CD4-positive, alpha-beta T cell treated with Interleukin-15 for 1 hour (primary cell): ENCODE data around the gene CD55.
"Not testable (repeated sequence)": the region's sequence is repeated elsewhere in the genome, so short reads cannot be mapped to it uniquely, and the experiment has no call there.

Source experiments
- DNase-seq: peaks from one replicate; pipeline ENCODE4 v3.0.0-alpha.2; 2020

The CD55 gene

GRCh38 chr1:207306603-207307002 lies 14.9 kb upstream of the CD55 start:
- DNase-seq: no peak

GRCh38 chr1:207308451-207309190 lies 12.9 kb upstream of the CD55 start:
- DNase-seq: no peak

GRCh38 chr1:207309745-207310273 lies 11.7 kb upstream of the CD55 start:
- DNase-seq: no peak

GRCh38 chr1:207311888-207312603 lies 9.4 kb upstream of the CD55 start:
- no peak for DNase-seq

- DNase-seq: no peak
Observed at GRCh38 chr1:207312604-207312920, 8.9 kb upstream of the CD55 start.

GRCh38 chr1:207313131-207313530 lies 8.3 kb upstream of the CD55 start:
- DNase-seq: no peak

- DNase-seq: no peak
Observed at GRCh38 chr1:207314816-207315215, 6.7 kb upstream of the CD55 start.

- DNase-seq: no peak
Observed at GRCh38 chr1:207315435-207315834, 6.0 kb upstream of the CD55 start.

GRCh38 chr1:207316141-207316540 lies 5.3 kb upstream of the CD55 start:
- no peak for DNase-seq

GRCh38 chr1:207316622-207317391 lies 4.7 kb upstream of the CD55 start:
- DNase-seq: no peak

- DNase-seq: no peak
Observed at GRCh38 chr1:207317561-207317960, 3.9 kb upstream of the CD55 start.

- DNase-seq: no peak
Observed at GRCh38 chr1:207318072-207318619, 3.3 kb upstream of the CD55 start.

GRCh38 chr1:207319199-207319598 lies 2.3 kb upstream of the CD55 start:
- DNase-seq: no peak

GRCh38 chr1:207320105-207320504 lies 1.4 kb upstream of the CD55 start:
- not testable (repeated sequence) for DNase-seq

- DNase-seq: peak; percentile 38
Observed at GRCh38 chr1:207321790-207322645, 540 bp downstream of the CD55 start.

- no peak for DNase-seq
Observed at GRCh38 chr1:207323425-207324225, 2.1 kb downstream of the CD55 start.

- DNase-seq: no peak
Observed at GRCh38 chr1:207328004-207328403, 6.5 kb downstream of the CD55 start.

- no peak for DNase-seq
Observed at GRCh38 chr1:207328908-207329440, 7.5 kb downstream of the CD55 start.

GRCh38 chr1:207329469-207329868 lies 8.0 kb downstream of the CD55 start:
- no peak for DNase-seq

- DNase-seq: no peak
Observed at GRCh38 chr1:207330011-207330710, 8.7 kb downstream of the CD55 start.
